ENCODE data around the gene COTL1.
"Not testable (repeated sequence)": the region's sequence is repeated elsewhere in the genome, so short reads cannot be mapped to it uniquely, and the experiment has no call there.

Gene COTL1

GRCh38 chr16:84563064-84563715 is 54.7 kb downstream of the COTL1 start:
- no peak for TF ChIP-seq CTCF (IDR thresholded peaks at IDR 0.05; ENCODE audit: extremely low read depth, missing control alignments)
- no peak for DNase-seq (ENCODE audit: low spot score)

- peak; percentile 48 for DNase-seq (ENCODE audit: low spot score)
Observed at GRCh38 chr16:84562174-84562815, 55.6 kb downstream of the COTL1 start.

GRCh38 chr16:84561291-84561690 is 56.6 kb downstream of the COTL1 start:
- no peak for DNase-seq (ENCODE audit: low spot score)
- TF ChIP-seq CTCF (IDR thresholded peaks at IDR 0.05; ENCODE audit: extremely low read depth, missing control alignments): no peak

More at GRCh38 chr16:84562174-84562815, 55.6 kb downstream of the COTL1 start:
- TF ChIP-seq CTCF (IDR thresholded peaks at IDR 0.05; ENCODE audit: extremely low read depth, missing control alignments): no peak

GRCh38 chr16:84560269-84560668 is 57.6 kb downstream of the COTL1 start:
- DNase-seq (ENCODE audit: low spot score): no peak
- no peak for TF ChIP-seq CTCF (IDR thresholded peaks at IDR 0.05; ENCODE audit: extremely low read depth, missing control alignments)

GRCh38 chr16:84559311-84559932 is 58.5 kb downstream of the COTL1 start:
- DNase-seq (ENCODE audit: low spot score): no peak
- TF ChIP-seq CTCF (IDR thresholded peaks at IDR 0.05; ENCODE audit: extremely low read depth, missing control alignments): no peak

- not testable (repeated sequence) for DNase-seq (ENCODE audit: low spot score)
Observed at GRCh38 chr16:84558850-84559249, 59.0 kb downstream of the COTL1 start.

GRCh38 chr16:84557504-84557903 is 60.4 kb downstream of the COTL1 start:
- no peak for TF ChIP-seq CTCF (IDR thresholded peaks at IDR 0.05; ENCODE audit: extremely low read depth, missing control alignments)
- DNase-seq (ENCODE audit: low spot score): no peak
